CD4-positive, alpha-beta T cell treated with Interleukin-10 for 1 hour (primary cell): ENCODE data around the gene CD200.
"Not testable (repeated sequence)": the region's sequence is repeated elsewhere in the genome, so short reads cannot be mapped to it uniquely, and the experiment has no call there.

ENCODE experiments used
- DNase-seq: peaks from one replicate; pipeline ENCODE4 v3.0.0-alpha.2; 2020

Gene CD200

GRCh38 chr3:112362221-112362620 is 29.3 kb downstream of the CD200 start:
- DNase-seq: no peak

- no peak for DNase-seq
Measured at GRCh38 chr3:112364291-112364690, 31.3 kb downstream of the CD200 start.

GRCh38 chr3:112365035-112365434 is 32.1 kb downstream of the CD200 start:
- no peak for DNase-seq

GRCh38 chr3:112365636-112366035 is 32.7 kb downstream of the CD200 start:
- DNase-seq: no peak

- no peak for DNase-seq
Measured at GRCh38 chr3:112366522-112366921, 33.6 kb downstream of the CD200 start.

- DNase-seq: no peak
Measured at GRCh38 chr3:112371569-112371968, 38.6 kb downstream of the CD200 start.

- no peak for DNase-seq
Measured at GRCh38 chr3:112372396-112372795, 39.4 kb downstream of the CD200 start.

- DNase-seq: no peak
Measured at GRCh38 chr3:112373476-112373875, 40.5 kb downstream of the CD200 start.

GRCh38 chr3:112373924-112374323 is 41.0 kb downstream of the CD200 start:
- no peak for DNase-seq

- DNase-seq: no peak
Measured at GRCh38 chr3:112374333-112374734, 41.4 kb downstream of the CD200 start.

GRCh38 chr3:112375117-112375516 is 42.2 kb downstream of the CD200 start:
- DNase-seq: no peak

GRCh38 chr3:112376241-112376911 is 43.4 kb downstream of the CD200 start:
- DNase-seq: no peak

- DNase-seq: no peak
Measured at GRCh38 chr3:112376992-112377391, 44.0 kb downstream of the CD200 start.

GRCh38 chr3:112377568-112378071 is 44.7 kb downstream of the CD200 start:
- DNase-seq: no peak

GRCh38 chr3:112378347-112378746 is 45.4 kb downstream of the CD200 start:
- not testable (repeated sequence) for DNase-seq

GRCh38 chr3:112379020-112379690 is 46.2 kb downstream of the CD200 start:
- DNase-seq: no peak

GRCh38 chr3:112381673-112382542 is 49.0 kb downstream of the CD200 start:
- no peak for DNase-seq

- DNase-seq: no peak
Measured at GRCh38 chr3:112382543-112383160, 49.7 kb downstream of the CD200 start.

- DNase-seq: no peak
Measured at GRCh38 chr3:112384769-112385168, 51.8 kb downstream of the CD200 start.

GRCh38 chr3:112388972-112389371 is 56.0 kb downstream of the CD200 start:
- DNase-seq: no peak

GRCh38 chr3:112389961-112390360 is 57.0 kb downstream of the CD200 start:
- no peak for DNase-seq

GRCh38 chr3:112390783-112391641 is 58.1 kb downstream of the CD200 start:
- no peak for DNase-seq
